GM21825 (cell line): Measurements from ENCODE around the gene PNPLA6.
A peak's percentile ranks its signal among the peaks of the same experiment; 100 is the strongest.

Experiments used
- ATAC-seq: cut with Tn5 transposase; IDR thresholded peaks from one replicate; pipeline ENCODE4 v1.9.1; 2021; ENCODE audit warnings: mild to moderate bottlenecking, moderate library complexity; ENCODE audit not compliant: unreplicated experiment

Gene PNPLA6

DNA sequence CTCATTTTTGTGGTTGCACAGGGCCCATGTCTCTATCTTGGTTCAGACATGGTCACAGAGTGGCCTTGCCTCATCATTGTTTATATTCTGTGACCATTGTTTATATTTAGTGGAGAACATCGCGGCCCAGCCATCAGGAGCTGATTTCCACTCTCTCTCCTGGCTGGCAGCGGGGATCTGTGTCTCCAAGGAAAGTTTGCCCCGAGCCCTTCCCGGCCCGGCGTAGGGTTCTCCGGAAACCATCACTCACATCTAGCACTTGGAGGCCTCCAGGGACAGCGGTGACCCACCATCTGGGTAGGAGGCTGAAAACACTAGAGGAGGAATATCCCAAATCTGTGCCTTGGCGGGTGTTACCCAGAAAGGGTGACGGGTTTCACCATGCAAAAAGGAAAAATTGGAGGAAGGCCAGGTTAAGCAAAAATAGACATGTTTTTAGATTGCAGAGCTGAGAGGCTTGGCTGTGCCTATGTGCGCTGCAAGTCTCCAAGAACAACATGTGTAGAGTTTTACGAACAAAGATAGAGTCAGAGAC is 20.3 kb upstream of the PNPLA6 start:
- ATAC-seq, result no peak

GRCh38 chr19:7515645-7516151 is 19.8 kb upstream of the PNPLA6 start, which contains the start of gene ZNF358:
ZNF358 (plus strand) TSS chr19:7516103; CDS start chr19:7519243, 3,140 bp downstream.
- no peak for ATAC-seq

DNA sequence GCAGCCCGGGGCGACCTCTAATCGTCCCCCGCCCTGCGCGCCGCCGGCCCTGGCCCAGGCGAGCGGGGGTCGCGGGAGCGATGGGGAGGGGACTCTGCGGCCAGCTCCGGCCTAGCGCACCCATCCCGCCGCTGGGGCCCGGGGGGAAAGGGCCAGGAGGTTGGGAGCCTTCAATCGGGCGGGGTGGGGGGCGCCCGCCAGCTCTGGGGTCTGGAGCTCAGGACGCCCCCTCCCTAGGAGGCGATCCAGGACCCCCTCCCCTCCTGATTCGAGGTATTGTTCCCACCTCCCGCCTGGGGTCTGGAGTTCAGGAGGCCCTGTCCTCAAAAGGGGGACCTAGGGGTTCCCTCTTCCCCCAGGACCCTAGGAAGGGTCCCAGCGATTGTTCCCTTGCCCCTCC is 19.2 kb upstream of the PNPLA6 start:
- no peak for ATAC-seq

- ATAC-seq, result no peak
Observed at GRCh38 chr19:7516878-7517277, 18.6 kb upstream of the PNPLA6 start.

- no peak for ATAC-seq
Observed at GRCh38 chr19:7519361-7520130, 16.0 kb upstream of the PNPLA6 start.

- ATAC-seq, result no peak
Observed at GRCh38 chr19:7520131-7521051, 15.1 kb upstream of the PNPLA6 start.

GRCh38 chr19:7521551-7522071 is 13.9 kb upstream of the PNPLA6 start:
- no peak for ATAC-seq

DNA sequence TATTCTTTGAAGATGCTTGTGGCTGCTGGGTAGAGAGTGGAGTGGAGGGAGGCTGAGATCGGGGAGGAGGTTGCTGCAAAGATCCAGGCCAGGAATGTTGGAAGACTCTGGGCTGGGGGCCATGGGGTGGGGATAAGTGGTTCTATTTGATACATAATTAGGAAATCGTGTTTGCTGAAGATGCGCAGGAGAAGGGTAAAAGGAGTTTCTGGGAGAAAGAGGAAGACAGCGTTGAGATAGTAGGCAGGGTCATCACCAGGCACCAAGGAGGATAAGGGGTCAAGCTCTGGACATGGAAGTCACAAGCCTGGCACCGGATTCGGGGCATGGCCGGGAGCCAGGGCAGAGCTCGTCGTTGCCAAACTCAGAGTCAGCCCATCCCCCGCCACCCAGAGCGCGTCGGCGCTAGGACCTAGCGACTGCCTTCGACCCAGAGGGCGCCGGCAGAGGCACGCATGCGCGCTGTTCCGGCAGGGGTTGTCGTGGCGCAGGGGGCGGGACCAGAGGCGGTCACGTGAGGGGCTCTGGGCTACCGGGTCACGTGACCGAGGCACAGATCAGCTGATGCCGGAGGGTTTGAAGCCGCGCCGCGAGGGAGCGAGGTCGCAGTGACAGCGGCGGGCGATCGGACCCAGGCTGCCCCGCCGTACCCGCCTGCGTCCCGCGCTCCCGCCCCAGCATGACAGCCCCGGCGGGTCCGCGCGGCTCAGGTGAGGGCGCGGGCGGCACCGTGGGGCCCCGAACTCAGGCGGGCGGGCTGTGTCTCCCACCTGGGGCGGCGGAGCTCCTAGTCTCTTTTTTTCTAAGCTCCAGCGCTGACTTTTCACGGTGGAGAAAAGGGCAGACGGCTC is 13.2 kb upstream of the PNPLA6 start, which contains the start of gene MCOLN1:
Gene MCOLN1 (plus strand): TSS at position 553 of the 851 bp plus-strand sequence. CDS start 127 bp downstream, at position 680.
- peak; percentile 71 for ATAC-seq

DNA sequence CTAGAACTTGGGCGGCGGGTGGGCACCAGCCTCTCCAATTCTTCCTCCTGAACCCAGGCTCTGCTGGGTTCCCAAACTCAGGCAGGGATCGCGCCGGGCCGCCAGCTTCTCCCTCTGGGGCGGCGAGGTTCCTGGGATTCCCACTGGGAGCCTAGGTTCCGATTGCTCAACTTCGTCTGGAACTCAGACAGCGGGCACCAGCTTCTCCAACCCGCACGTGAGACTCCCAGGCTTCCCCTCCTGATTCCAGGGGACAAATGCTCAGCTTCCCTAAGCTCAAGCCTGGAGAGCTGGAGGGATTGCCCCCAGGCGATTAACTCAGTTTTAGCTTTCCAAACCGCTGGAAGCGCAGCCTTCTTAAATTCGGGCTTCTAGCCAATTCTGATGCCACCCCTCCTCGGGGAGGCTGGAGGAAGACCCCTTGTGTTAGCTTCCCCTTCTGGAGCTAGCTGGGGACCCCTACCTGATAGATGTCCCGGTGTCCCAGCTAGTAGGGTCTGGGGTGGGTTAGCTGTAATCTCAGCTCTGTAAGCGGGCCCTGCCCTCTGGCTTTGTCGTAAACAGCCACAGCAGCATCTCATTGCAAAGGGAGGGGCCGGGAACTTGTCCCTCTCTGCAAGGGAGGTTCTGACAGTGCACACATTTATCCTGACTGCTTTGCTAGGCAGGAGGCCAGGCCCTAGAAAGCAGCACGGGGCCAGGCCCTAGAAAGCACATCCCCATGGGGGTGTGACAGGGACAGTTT is 12.4 kb upstream of the PNPLA6 start:
- ATAC-seq, result no peak

GRCh38 chr19:7524523-7524922 is 11.0 kb upstream of the PNPLA6 start:
- no peak for ATAC-seq

- ATAC-seq, result no peak
Observed at GRCh38 chr19:7524992-7525739, 10.4 kb upstream of the PNPLA6 start.

GRCh38 chr19:7526059-7526929 is 9.2 kb upstream of the PNPLA6 start:
- no peak for ATAC-seq

DNA sequence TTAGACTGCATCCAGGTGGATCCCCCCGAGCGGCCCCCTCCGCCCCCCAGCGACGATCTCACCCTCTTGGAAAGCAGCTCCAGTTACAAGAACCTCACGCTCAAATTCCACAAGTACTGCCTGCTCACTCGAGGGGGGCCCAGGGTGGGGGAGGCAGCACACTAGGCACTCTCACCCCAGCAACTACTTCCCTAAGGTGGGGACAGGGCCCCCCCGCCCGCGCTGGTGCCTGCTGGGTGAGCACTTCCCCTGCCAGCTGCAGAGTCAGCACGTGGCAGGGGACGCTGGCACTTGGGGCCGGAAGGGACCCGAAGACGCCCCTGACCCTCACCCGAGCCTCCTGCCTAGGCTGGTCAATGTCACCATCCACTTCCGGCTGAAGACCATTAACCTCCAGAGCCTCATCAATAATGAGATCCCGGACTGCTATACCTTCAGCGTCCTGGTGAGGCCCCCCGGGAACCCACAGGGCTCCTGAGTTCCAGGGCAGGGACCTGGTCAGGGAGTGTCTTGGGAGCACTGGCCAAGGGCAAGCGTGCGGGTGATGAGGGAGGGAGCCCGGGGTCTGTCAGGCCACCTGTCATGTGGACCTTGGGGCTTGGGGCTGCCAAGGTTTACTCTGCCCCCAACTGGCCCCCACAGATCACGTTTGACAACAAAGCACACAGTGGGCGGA is 7.9 kb upstream of the PNPLA6 start:
- ATAC-seq, result no peak

- no peak for ATAC-seq
Observed at GRCh38 chr19:7528192-7528519, 7.4 kb upstream of the PNPLA6 start.

DNA sequence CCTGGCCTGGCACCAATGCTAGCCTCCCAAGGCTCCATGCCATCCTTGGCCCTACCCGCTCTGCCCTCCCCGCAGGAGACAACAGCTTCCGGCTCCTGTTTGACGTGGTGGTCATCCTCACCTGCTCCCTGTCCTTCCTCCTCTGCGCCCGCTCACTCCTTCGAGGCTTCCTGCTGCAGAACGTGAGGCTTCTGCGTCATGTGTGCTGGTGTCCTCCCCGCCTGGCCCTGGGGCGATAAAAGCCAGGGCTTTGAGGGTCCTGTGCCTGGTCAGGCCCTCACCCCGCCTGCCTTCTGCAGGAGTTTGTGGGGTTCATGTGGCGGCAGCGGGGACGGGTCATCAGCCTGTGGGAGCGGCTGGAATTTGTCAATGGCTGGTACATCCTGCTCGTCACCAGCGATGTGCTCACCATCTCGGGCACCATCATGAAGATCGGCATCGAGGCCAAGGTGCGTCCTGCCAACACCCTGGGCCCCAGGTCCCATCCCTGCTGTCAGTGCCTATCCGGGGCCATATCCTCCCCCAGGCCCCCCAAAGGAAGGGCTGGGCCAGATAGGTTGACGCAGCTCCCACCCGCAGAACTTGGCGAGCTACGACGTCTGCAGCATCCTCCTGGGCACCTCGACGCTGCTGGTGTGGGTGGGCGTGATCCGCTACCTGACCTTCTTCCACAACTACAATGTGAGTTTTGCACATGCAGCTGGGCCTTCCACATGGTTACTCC is 6.8 kb upstream of the PNPLA6 start:
- no peak for ATAC-seq

- no peak for ATAC-seq
Observed at GRCh38 chr19:7529246-7529600, 6.3 kb upstream of the PNPLA6 start.
